Hematopoietic multipotent progenitor cell treated with erythropoietin and hydrocortisone succinate and interleukin-3 and kit ligand, for 4 days (in vitro differentiated cells): ENCODE data around the gene TENM4.

Experiments
- DNase-seq: peaks from one replicate; pipeline ENCODE4 v3.0.0-alpha.2; 2015

The TENM4 gene

GRCh38 chr11:78823588-78823987 is 617.2 kb downstream of the TENM4 start:
- DNase-seq: no peak

DNA sequence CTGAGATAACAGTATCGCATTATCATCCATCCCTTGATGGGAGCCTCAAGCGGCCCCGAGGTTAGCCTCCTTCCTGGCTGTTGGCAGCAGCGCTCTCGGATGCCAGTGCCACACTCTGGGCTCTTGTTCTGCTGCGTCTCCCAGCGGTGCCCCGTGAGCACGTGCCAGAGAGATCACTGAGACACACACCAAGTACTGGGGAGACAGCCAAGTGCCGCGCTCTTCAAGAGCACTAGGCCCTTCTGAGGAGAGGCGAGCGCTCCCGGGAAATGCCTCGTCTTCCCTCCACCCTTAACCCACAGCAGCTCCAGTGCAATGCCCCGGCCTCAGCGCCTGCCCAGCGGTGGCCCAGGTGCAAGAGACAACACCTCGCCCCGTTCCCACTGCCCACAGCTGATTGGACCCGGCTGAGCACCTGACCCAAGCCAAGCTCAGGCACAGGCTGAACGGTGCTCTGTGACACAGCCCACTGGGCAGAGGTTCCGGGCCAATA is 617.9 kb downstream of the TENM4 start:
- no peak for DNase-seq

- no peak for DNase-seq
These were observed 619.2 kb downstream of the TENM4 start for GRCh38 chr11:78821371-78822306.

DNA sequence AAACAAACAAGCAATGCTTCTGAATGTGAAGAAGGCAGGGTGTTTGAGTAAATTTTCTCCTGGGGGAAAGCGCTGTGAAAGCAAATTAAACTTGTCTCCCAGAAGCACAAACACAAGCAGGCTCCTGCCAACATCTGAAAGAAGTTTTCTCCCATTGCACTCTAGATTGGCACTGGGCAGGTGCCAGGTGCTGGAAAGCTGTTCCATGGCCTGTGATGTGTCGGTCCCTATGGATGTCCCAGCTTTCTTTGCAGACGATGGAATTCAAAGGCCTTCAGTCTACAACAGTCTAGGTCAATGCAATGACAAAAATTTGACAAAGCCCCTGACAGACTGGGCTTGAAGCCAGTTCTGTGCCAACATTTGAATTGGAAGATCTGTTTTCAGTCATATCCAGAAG is 620.1 kb downstream of the TENM4 start:
- no peak for DNase-seq

DNA sequence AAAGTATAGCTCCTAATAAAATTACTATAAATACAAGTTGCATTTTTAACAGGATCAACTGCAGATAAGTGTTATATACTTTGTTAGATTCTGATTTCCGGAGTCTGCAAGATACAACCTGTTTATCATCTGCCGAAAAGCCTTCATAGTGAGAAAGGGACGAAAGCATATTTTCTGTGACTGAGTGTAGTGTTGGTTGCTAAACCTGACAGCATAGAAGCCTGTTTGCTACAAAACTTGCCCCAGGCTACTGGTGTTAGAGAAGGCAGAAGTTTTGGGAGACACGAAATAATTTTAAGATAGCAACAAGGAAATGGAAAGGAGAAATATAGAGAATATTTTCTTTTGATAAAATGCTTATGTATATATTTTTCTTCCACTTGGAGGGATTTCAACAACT is 622.6 kb downstream of the TENM4 start:
- no peak for DNase-seq

DNA sequence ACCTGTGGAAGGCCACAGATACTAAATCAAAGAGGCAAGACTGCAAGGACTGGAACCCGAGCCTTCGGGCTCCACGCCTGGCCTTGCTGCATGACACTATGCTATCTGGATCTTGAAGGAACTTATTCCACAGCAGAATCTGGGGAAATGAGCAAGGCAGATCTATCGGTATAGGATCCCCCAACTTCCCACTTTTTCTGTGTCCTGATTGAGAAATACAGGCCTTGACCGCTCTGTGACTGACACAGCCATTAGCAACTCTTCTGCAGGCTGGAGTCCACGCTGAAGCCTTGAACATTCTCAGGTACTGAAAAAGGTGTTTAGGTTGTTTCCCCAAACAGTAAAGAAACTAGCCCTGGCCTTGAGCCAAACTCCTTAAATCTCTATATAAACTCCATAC is 625.0 kb downstream of the TENM4 start:
- DNase-seq: no peak

- DNase-seq: no peak
These were observed 628.1 kb downstream of the TENM4 start for GRCh38 chr11:78812513-78813293.

- no peak for DNase-seq
These were observed 630.2 kb downstream of the TENM4 start for GRCh38 chr11:78810559-78811009.

DNA sequence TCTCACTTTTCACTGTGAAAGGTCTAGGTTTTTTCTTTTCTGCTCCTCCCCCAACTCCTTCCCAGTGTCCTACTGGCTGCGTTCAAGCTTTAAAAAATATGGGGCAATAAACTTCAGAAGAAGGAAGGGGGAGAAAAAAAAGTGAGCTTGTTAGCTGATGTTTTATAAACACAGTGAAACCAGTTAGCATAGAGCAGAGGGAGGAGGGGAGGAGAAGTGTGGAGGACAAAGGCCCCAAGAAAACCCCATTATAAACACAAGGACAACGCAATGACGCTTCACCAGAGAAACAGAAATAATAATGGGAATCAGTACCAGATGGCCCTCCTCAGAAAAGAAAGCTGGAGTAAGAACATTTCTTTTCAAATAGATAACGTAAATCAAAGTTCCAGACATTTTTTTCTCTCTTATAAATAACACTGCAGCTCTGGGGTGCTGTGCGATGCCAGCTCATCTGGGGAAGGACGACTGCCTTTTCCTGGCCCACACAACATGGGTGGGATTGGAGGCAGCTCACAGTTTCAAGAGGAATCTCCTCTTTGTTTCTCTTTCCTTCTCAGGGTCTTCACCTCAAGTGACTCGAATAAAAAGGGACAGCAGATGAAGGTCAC is 630.8 kb downstream of the TENM4 start:
- DNase-seq: no peak

- DNase-seq: no peak
These were observed 631.9 kb downstream of the TENM4 start for GRCh38 chr11:78808923-78809322.

DNA sequence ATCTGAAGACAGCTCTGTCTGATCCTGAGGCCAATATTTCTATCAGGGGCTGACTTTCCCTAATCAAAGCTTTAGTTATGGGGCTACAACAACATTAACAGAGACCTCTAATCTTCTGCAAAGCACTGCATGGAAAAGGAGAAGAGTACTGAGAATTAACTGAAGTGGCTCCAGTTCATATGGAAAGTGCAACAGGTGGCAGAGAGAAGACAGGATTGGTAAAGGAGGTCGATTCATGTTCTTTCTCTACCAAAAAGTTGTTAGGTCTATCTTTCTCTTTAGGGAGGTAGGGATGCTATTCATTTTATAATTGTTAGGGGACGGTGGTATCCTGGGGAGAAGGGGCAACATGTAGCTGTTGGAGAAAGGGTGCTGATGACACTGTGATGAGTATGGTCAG is 633.5 kb downstream of the TENM4 start:
- no peak for DNase-seq

DNA sequence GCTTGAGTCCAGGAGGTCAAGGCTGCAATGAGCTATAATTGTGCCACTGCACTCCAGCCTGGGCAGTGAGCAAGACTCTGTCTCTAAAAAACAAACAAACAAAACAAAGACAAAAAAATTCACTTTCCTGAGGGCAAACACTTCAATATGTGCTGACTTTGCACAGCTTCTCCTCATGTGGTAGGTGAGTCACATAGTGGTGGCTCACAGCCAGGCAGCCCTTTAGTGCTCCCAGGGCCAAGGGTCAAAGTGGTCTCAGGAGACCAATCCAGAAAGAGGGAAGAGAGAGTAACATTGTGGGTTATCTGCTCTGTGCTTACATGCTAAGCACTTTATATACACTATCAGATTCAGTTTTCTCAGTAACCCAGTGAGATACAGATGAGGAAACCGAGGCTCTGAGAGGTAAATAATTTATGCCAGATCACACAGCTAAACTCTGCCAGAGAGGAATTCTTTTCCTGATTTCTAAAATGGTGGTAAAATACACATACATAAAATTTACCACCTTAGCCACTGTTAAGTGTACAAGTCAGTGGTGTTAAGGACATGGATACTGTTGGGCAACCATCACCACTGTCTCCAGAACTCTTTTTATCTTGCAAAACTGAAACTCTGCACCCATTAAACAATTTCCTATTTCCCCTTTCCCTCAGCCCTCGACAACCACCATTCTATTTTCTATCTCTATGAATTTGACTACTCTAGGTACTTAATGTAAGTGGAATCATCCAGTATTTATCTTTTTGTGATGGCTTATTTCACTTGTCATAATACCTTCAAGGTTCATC is 634.4 kb downstream of the TENM4 start:
- no peak for DNase-seq

DNA sequence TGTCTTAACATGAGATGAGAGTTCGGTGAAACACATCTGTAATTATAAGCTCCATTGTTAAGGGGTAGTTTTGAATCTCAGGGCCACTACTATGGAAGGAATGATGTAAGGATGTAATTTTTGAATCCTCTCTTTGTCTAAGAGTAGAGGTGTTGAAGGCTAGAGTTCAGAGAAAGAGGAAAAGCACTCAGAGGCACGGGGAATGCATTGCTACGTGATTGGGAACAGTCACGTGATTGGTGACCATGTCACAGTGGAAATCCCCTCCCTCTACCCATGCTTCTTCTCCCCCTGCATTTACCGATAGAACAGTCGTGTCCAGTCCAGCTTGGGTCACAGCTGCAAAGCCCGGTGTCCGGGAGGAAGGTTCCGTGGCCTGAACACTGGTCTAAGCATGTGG is 635.8 kb downstream of the TENM4 start:
- no peak for DNase-seq

- no peak for DNase-seq
These were observed 636.8 kb downstream of the TENM4 start for GRCh38 chr11:78803995-78804394.

DNA sequence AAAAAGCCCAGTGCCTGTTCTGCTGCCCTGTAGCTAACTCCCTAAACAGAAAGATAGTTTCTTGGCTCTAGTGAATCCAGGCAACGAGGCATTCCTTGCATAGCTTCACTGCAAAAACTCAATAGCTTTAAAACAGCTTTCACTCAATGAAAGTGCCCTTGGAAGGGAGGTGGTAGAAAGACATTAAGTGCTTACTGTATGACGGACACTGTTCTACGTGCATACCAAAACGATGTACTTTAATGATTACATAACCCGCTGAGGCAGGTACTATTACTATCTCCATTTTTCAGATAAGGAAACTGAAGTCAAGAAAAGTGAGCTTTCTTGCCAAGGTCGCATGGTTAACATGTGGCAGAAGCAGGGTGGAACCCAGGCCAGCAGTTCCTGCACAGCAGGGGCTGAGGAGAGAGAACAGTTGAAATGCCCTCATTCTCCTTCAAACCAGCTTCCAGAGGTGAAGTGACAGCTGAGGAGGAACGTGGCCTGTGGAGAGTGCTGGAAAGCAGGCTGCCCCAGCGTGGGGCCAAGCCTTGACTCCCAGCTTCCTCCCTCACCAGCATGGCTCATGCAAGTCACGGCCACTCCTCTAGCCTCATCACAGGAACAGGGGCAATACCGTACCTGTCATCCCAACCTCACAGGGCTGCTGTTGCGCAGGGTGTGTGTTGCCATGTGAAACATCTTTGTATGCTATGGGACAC is 638.6 kb downstream of the TENM4 start:
- DNase-seq: no peak

- DNase-seq: peak; percentile 24
These were observed 639.5 kb downstream of the TENM4 start for GRCh38 chr11:78801161-78801884.

DNA sequence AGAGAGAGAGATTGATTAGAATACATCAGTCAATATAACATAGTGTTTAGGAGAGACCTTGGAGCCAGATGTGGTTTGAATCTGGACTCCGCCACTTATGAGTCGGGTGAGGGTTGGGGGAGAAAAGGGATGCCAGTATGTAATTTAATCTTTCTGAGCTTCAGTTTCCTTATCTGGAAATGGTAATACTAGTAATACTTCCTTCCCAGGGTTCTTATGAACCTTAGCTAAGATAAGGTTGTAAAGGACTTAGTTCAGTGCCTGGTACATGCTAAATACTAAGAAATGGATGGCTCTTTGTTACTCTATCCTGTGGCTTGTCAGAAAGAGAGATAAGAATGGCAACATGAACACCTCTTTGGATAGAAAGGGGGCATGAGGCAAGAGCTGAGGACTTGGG is 640.1 kb downstream of the TENM4 start:
- no peak for DNase-seq

GRCh38 chr11:78800096-78800690 is 640.6 kb downstream of the TENM4 start:
- DNase-seq: no peak

DNA sequence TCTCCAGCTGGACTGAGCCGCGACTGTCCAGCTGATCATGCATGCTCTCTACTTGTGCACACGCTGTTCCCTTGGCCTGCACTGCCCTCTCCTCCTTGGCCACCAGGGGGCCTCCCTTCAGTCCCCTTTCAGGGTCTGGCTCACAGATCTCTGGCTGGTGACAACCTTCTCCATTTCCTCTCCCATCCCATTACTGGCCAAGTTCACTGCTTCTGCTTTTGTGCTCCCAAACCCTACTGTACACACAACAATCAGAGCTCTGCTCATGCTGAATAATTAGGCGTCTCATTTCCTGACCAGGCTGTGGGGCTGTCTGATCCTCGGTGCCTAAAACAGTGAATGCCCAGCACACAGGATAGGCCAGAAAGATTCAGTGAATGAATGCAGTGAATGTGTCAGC is 642.2 kb downstream of the TENM4 start:
- DNase-seq: peak; percentile 74

GRCh38 chr11:78797559-78797958 is 643.3 kb downstream of the TENM4 start:
- DNase-seq: no peak

DNA sequence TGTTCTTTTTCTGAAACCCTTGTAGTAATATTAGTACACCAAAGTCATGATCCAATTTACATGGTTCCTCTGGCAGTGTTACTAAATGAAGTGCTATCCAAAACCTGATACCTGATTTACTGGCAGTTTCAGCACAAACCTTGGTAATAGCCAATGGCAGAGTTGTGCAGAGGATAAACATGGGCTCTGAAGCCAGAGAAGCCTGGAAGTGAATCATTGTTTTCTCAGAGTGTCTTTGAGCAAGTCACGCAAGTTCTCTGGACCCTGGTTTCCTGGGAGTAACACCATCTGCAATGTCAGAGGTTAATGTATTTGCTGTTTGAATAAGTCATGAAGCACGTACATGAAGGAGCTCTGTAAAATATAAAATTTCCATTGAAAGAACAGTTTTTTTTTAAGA is 643.9 kb downstream of the TENM4 start:
- no peak for DNase-seq
